Sigmoid colon (tissue), 4 donors: ENCODE measurements around the gene TGIF2.

Source experiments
- EP300 ChIP-seq, 4 donors: sonication (generic); formaldehyde crosslinking; IDR thresholded peaks; one replicate each; pipeline ENCODE4 v1.6.1; 2017; ENCODE audit warnings: antibody characterized with exemption in 4 of 4
- TF ChIP-seq, protein P1 (sequence below), 4 experiments: fragments of 450-650 bp in 3 of 4; fragments of 200-600 bp in 1 of 4; IDR thresholded peaks; one replicate each; pipeline ENCODE4 v1.5.1; 2016 to 2019; ENCODE audit warnings: antibody characterized with exemption in 4 of 4, mild to moderate bottlenecking in 3 of 4, moderate library complexity in 2 of 4

DNA sequence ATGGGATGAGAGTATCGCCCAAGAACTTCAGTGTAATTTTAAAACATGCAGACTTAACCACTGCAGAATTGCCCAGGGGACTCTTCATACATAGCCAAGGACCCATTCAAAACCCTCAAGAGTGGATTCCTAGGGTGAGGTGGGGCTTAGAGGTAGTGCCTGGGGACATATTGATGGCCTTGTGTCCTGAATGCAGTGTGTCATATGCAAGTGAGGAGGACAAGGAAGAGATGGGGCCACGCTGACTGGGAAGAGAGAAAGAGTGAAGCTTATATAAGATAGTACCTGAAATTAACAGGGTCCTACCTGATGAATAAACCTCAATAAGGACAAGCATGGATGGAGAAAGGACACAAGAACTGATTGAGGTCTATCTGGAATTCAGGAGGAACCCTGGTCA is 18.1 kb upstream of the TGIF2 start:
- TF ChIP-seq, protein P1, sequence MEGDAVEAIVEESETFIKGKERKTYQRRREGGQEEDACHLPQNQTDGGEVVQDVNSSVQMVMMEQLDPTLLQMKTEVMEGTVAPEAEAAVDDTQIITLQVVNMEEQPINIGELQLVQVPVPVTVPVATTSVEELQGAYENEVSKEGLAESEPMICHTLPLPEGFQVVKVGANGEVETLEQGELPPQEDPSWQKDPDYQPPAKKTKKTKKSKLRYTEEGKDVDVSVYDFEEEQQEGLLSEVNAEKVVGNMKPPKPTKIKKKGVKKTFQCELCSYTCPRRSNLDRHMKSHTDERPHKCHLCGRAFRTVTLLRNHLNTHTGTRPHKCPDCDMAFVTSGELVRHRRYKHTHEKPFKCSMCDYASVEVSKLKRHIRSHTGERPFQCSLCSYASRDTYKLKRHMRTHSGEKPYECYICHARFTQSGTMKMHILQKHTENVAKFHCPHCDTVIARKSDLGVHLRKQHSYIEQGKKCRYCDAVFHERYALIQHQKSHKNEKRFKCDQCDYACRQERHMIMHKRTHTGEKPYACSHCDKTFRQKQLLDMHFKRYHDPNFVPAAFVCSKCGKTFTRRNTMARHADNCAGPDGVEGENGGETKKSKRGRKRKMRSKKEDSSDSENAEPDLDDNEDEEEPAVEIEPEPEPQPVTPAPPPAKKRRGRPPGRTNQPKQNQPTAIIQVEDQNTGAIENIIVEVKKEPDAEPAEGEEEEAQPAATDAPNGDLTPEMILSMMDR (IDR thresholded peaks at IDR 0.05) = no peak
- no peak for TF ChIP-seq EP300 (IDR thresholded peaks at IDR 0.05)
